Thyroid gland (tissue), 4 donors: Measurements from ENCODE around the gene EML1. TPM values are rescaled to one million over a fixed set of nuclear protein-coding genes. Genes with fewer than 3 reads are reported as not detected.

Experiments
- DNase-seq, 2 donors: peaks; one replicate each; pipeline ENCODE4 v3.0.0-alpha.2; 2019
- H3K27ac ChIP-seq, 3 donors: fragments of 200-600 bp; sonication (generic); 1 replicate in 2 of 3; 2 replicates in 1 of 3; pipeline ENCODE4 v1.5.1; 2016 to 2019; ENCODE audit warnings: mild to moderate bottlenecking in 1 of 3, moderate library complexity in 1 of 3
- H3K27me3 ChIP-seq: fragments of 200-600 bp; sonication (generic); one replicate; pipeline ENCODE4 v1.5.1; 2019
- H3K36me3 ChIP-seq, 2 donors: fragments of 200-600 bp; sonication (generic); one replicate each; pipeline ENCODE4 v1.5.1; 2016 to 2019
- H3K4me1 ChIP-seq, 2 donors: fragments of 200-600 bp; sonication (generic); one replicate each; pipeline ENCODE4 v1.5.1; 2017 to 2019
- H3K4me3 ChIP-seq, 3 donors: fragments of 200-600 bp; sonication (generic); replicated peaks in 1 of 3; 1 replicate in 2 of 3; 2 replicates in 1 of 3; pipeline ENCODE4 v1.5.1; 2016; ENCODE audit warnings: mild to moderate bottlenecking in 1 of 3
- H3K9me3 ChIP-seq: fragments of 200-600 bp; sonication (generic); one replicate; pipeline ENCODE4 v1.5.1; 2017
- CTCF ChIP-seq, 6 experiments: fragments of 200-600 bp in 3 of 6; fragments of 450-650 bp in 3 of 6; sonication (generic) in 3 of 6; IDR thresholded peaks; one replicate each; pipeline ENCODE4 v1.5.1; 2016 to 2019; ENCODE audit warnings: antibody characterized with exemption in 6 of 6, mild to moderate bottlenecking in 2 of 6, inconsistent platforms in 1 of 6, moderate library complexity in 1 of 6
- POLR2A ChIP-seq, 2 donors: fragments of 450-650 bp; IDR thresholded peaks; one replicate each; pipeline ENCODE4 v1.6.1; 2017; ENCODE audit warnings: antibody characterized with exemption in 2 of 2, mild to moderate bottlenecking in 2 of 2, moderate library complexity in 1 of 2
- WGBS, 2 donors: methylation state at CpG; one replicate each; pipeline ENCODE4 v1.1.5; 2017; 5-methylcytosine and 5-hydroxymethylcytosine counted together
- intact Hi-C: fragments of 100-400 bp; cut with DNase I; formaldehyde crosslinking; loops from one replicate; pipeline ENCODE4 v1.15.1; 2023
- total RNA-seq, 4 donors: library from RNA; depleted of rRNA; stranded (reverse); fragments of >200 nt; gene quantifications; one replicate each; pipeline ENCODE4 v1.2.3, GENCODE V29; 2016

The EML1 gene
- total RNA-seq, 4 donors from 2014 or later = 24.2 to 58.7 (median 37.9) TPM

- Histone ChIP-seq H3K27ac (no peak overlapping the region), H3K27me3 (no peaks in the 10 kb centered on the region), H3K9me3 (no peaks in the 10 kb centered on the region), H3K36me3 (no peaks in the 10 kb centered on the region), H3K4me3 (no peak overlapping the region), H3K4me1 (peaks cover 0 to 8% of the 10 kb centered on the region in 2 donors)
- WGBS, 2 donors = 81 to 88% methylated on average over 4 of the region's 4 CpGs
- intact Hi-C loops = no loop called here
- no peak for DNase-seq
- TF ChIP-seq POLR2A (IDR thresholded peaks at IDR 0.05) (no peak), CTCF (IDR thresholded peaks at IDR 0.05) (no peak)
Measured at GRCh38 chr14:99874306-99874705, 81.1 kb downstream of the EML1 start.

GRCh38 chr14:99875421-99875820 lies 82.2 kb downstream of the EML1 start:
- TF ChIP-seq POLR2A (IDR thresholded peaks at IDR 0.05) (no peak), CTCF (IDR thresholded peaks at IDR 0.05) (no peak)
- H3K27me3 ChIP-seq = no peaks in the 10 kb centered on the region
- H3K36me3 ChIP-seq = no peaks in the 10 kb centered on the region
- H3K27ac ChIP-seq = no peak overlapping the region
- DNase-seq = no peak
- intact Hi-C loops = no loop called here
- WGBS, 2 donors = 81 to 88% methylated on average over 6 of the region's 6 CpGs
- no peak overlapping the region for H3K4me3 ChIP-seq
- H3K4me1 ChIP-seq = peaks cover 0 to 8% of the 10 kb centered on the region in 2 donors
- no peaks in the 10 kb centered on the region for H3K9me3 ChIP-seq

GRCh38 chr14:99875836-99876235 lies 82.6 kb downstream of the EML1 start:
- Histone ChIP-seq H3K27ac (no peak overlapping the region), H3K4me3 (no peak overlapping the region), H3K9me3 (no peaks in the 10 kb centered on the region), H3K27me3 (no peaks in the 10 kb centered on the region), H3K4me1 (peaks cover 0 to 8% of the 10 kb centered on the region in 2 donors), H3K36me3 (no peaks in the 10 kb centered on the region)
- DNase-seq = no peak
- TF ChIP-seq CTCF (IDR thresholded peaks at IDR 0.05) (no peak), POLR2A (IDR thresholded peaks at IDR 0.05) (no peak)
- intact Hi-C loops = no loop called here

- TF ChIP-seq POLR2A (IDR thresholded peaks at IDR 0.05) = no peak
- no peak for TF ChIP-seq CTCF (IDR thresholded peaks at IDR 0.05)
- no peaks in the 10 kb centered on the region for H3K9me3 ChIP-seq
- H3K27ac ChIP-seq = no peak overlapping the region
- H3K27me3 ChIP-seq = no peaks in the 10 kb centered on the region
- H3K36me3 ChIP-seq = no peaks in the 10 kb centered on the region
- intact Hi-C loops = no loop called here
- no peak for DNase-seq
- no peak overlapping the region for H3K4me3 ChIP-seq
- 88 to 94% methylated on average over 9 of the region's 9 CpGs for WGBS, 2 donors
- H3K4me1 ChIP-seq = peaks cover 0 to 8% of the 10 kb centered on the region in 2 donors
Measured at GRCh38 chr14:99876406-99876805, 83.2 kb downstream of the EML1 start.

GRCh38 chr14:99878563-99878962 lies 85.3 kb downstream of the EML1 start:
- H3K27ac ChIP-seq = no peak overlapping the region
- peaks cover 0 to 8% of the 10 kb centered on the region in 2 donors for H3K4me1 ChIP-seq
- 71 to 82% methylated on average over 6 of the region's 6 CpGs for WGBS, 2 donors
- intact Hi-C loops = no loop called here
- H3K36me3 ChIP-seq = no peaks in the 10 kb centered on the region
- no peak overlapping the region for H3K4me3 ChIP-seq
- H3K27me3 ChIP-seq = no peaks in the 10 kb centered on the region
- DNase-seq = no peak
- no peaks in the 10 kb centered on the region for H3K9me3 ChIP-seq
- no peak for TF ChIP-seq POLR2A (IDR thresholded peaks at IDR 0.05)
- TF ChIP-seq CTCF (IDR thresholded peaks at IDR 0.05) = no peak
